Measurements from ENCODE around the gene PCGF3.

DNA sequence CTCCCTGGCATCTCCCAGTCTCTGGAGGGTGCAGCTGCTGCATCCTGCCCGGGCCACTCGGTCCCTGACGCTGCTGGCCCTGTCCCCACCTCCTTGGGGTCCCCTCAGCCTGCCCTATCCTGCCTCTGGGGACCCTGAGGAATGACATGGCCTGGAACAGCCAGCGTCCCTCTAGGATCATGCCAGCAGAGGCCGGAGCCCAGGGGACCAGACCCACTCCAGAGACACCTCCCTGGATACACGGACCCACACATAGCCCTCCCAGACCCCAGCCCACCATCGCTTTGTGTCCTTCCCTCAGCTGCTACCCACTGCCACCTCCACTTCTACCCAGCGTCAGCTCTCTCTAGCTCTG, 84.8 kb downstream of the PCGF3 start:
- TF ChIP-seq ZNF274 (IDR thresholded peaks at IDR 0.05; ENCODE audit: low read depth, low read length): no peak
- no peak for TF ChIP-seq YY1 (IDR thresholded peaks at IDR 0.05; ENCODE audit: insufficient read depth, insufficient read length)
